ENCODE data around the gene GRK5.

Gene GRK5

GRCh38 chr10:119406137-119406536 is 198.8 kb downstream of the GRK5 start:
- DNase-seq (ENCODE audit: low spot score), result no peak

- no peak for DNase-seq (ENCODE audit: low spot score)
These were observed 199.4 kb downstream of the GRK5 start for GRCh38 chr10:119406601-119407253.

- DNase-seq (ENCODE audit: low spot score), result no peak
These were observed 199.9 kb downstream of the GRK5 start for GRCh38 chr10:119407254-119407777.

- no peak for DNase-seq (ENCODE audit: low spot score)
These were observed 200.7 kb downstream of the GRK5 start for GRCh38 chr10:119408072-119408471.

GRCh38 chr10:119408969-119409371 is 201.6 kb downstream of the GRK5 start:
- DNase-seq (ENCODE audit: low spot score), result no peak

GRCh38 chr10:119409385-119409784 is 202.0 kb downstream of the GRK5 start:
- DNase-seq (ENCODE audit: low spot score), result no peak

- DNase-seq (ENCODE audit: low spot score), result no peak
These were observed 202.5 kb downstream of the GRK5 start for GRCh38 chr10:119409906-119410305.

GRCh38 chr10:119410361-119411116 is 203.2 kb downstream of the GRK5 start:
- DNase-seq (ENCODE audit: low spot score), result no peak

GRCh38 chr10:119412244-119413092 is 205.1 kb downstream of the GRK5 start:
- DNase-seq (ENCODE audit: low spot score), result no peak

GRCh38 chr10:119413093-119413453 is 205.7 kb downstream of the GRK5 start:
- no peak for DNase-seq (ENCODE audit: low spot score)

GRCh38 chr10:119413471-119414080 is 206.2 kb downstream of the GRK5 start:
- DNase-seq (ENCODE audit: low spot score), result no peak

- no peak for DNase-seq (ENCODE audit: low spot score)
These were observed 206.8 kb downstream of the GRK5 start for GRCh38 chr10:119414081-119414611.

GRCh38 chr10:119415121-119415520 is 207.8 kb downstream of the GRK5 start:
- DNase-seq (ENCODE audit: low spot score), result no peak

GRCh38 chr10:119415536-119416503 is 208.4 kb downstream of the GRK5 start:
- no peak for DNase-seq (ENCODE audit: low spot score)

GRCh38 chr10:119416855-119417254 is 209.5 kb downstream of the GRK5 start:
- peak; percentile 82 for DNase-seq (ENCODE audit: low spot score)

GRCh38 chr10:119417852-119418251 is 210.5 kb downstream of the GRK5 start:
- DNase-seq (ENCODE audit: low spot score), result no peak

- DNase-seq (ENCODE audit: low spot score), result no peak
These were observed 211.0 kb downstream of the GRK5 start for GRCh38 chr10:119418362-119418761.

- DNase-seq (ENCODE audit: low spot score), result no peak
These were observed 212.6 kb downstream of the GRK5 start for GRCh38 chr10:119419931-119420330.

- DNase-seq (ENCODE audit: low spot score), result no peak
These were observed 213.8 kb downstream of the GRK5 start for GRCh38 chr10:119420950-119421875.
